Activated T-cell treated with anti-CD3 and anti-CD28 coated beads, Interleukin-2, amount 50 U/mL, for 72 hours (primary cell): ENCODE data around the gene EFCAB6. TPM values are rescaled to one million over a fixed set of nuclear protein-coding genes. Genes with fewer than 3 reads are reported as not detected.

ENCODE experiments used
- ATAC-seq, 2 donors: fragments of 150-1000 bp; cut with Tn5 transposase; replicated peaks in 1 of 2; 2 replicates each; pipeline ENCODE4 v1.10.0; 2021; ENCODE audit warnings: moderate library complexity in 2 of 2, mild to moderate bottlenecking in 1 of 2
- DNase-seq, 2 donors: peaks; one replicate each; pipeline ENCODE4 v3.0.0; 2021 to 2022; ENCODE audit warnings: mixed read lengths in 1 of 2
- H3K27ac Mint-ChIP-seq: one replicate; pipeline ENCODE4 v1.8.0; 2022; ENCODE audit warnings: mild to moderate bottlenecking, moderate library complexity, mixed read lengths
- H3K27me3 Mint-ChIP-seq: one replicate; pipeline ENCODE4 v1.8.0; 2022; ENCODE audit warnings: low read depth, mixed read lengths
- H3K36me3 Mint-ChIP-seq, 2 donors: one replicate each; pipeline ENCODE4 v1.8.0; 2022; ENCODE audit warnings: mixed read lengths in 2 of 2, mild to moderate bottlenecking in 1 of 2; ENCODE audit not compliant: insufficient read depth in 2 of 2
- H3K4me1 Mint-ChIP-seq: one replicate; pipeline ENCODE4 v1.8.0; 2022; ENCODE audit warnings: low read depth, mixed read lengths
- H3K4me3 Mint-ChIP-seq, 2 donors: one replicate each; pipeline ENCODE4 v1.8.0; 2022; ENCODE audit warnings: mild to moderate bottlenecking in 2 of 2, mixed read lengths in 2 of 2, moderate library complexity in 2 of 2
- H3K9me3 Mint-ChIP-seq, 2 donors: one replicate each; pipeline ENCODE4 v1.8.0; 2022; ENCODE audit warnings: mixed read lengths in 2 of 2
- total RNA-seq, 2 donors: library from RNA; stranded (reverse); gene quantifications; one replicate each; pipeline ENCODE4 v1.2.3, GENCODE V29; 2022

Gene EFCAB6
- total RNA-seq, 2 donors from 2014 or later = 0.19 to 0.70 TPM

DNA sequence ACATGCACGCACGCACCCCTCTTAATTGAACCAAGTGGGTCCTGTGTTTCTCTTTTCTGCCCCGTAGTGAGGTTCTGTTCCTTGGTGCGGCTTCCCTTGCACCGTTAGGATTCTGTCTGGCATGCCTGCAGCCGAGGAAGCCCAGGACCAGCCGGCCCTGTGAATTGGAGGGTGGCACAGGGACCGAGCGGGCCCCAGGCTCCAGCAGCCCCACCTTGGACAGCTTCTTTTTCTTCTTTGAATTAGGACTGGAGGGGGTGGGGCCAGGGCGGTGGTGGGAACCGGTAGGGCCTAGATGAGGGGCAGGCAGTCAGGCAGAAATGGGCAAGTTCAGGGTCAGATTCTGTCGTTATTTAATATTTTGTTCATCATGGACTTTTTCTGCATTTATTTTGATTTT is 305.6 kb downstream of the EFCAB6 start:
- DNase-seq = no peak
- ATAC-seq = no peak
- Mint-ChIP-seq H3K27me3 (no peaks in the 10 kb centered on the region), H3K9me3 (peaks cover 0 to 1% of the 10 kb centered on the region in 2 donors), H3K27ac (no peak overlapping the region), H3K4me3 (no peak overlapping the region), H3K4me1 (no peaks in the 10 kb centered on the region), H3K36me3 (no peaks in the 10 kb centered on the region)

DNA sequence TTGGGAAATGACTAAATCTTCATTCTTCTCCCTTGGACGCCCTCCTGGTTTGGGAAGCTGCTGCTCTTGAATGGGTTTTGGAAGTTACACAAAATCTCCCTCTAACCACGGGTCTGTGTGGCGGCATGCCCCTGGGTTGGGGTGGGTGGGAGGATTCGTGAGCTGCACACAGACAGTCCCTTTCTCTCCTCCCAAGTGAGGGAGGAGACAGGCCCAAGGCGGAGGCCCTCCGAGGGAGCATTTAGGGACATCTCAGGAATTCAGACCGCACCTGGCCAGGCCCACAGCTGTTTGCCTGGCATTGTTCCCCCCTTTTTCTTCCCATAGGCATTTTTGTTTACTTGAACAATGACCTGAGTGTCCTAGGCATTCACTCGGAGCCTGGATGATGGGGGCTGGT is 306.2 kb downstream of the EFCAB6 start:
- H3K4me1 Mint-ChIP-seq = no peaks in the 10 kb centered on the region

DNA sequence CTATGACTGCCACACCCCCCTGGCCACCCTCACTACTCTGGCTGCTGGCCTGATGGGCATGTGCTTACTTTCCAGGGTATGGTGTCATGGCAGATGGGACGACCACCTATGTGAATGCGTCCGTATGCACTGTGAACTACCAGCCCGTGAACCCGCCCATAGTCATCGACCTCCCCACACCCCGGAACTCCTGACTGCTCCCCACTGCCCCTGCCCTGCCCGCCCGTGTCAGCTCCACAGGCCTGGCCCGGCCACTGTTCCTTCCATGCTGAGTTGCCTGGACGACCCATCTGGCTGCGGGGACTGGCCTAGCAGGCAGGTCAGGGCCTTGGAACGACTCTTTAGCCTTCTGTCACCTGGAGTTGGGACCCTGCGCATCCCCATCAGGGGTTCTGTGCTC is 306.7 kb downstream of the EFCAB6 start:
- H3K27me3 Mint-ChIP-seq = no peaks in the 10 kb centered on the region
- peaks cover 0 to 1% of the 10 kb centered on the region in 2 donors for H3K9me3 Mint-ChIP-seq
- ATAC-seq (no peak), DNase-seq (no peak)
- H3K4me1 Mint-ChIP-seq = no peaks in the 10 kb centered on the region
- H3K27ac Mint-ChIP-seq = no peak overlapping the region
- H3K4me3 Mint-ChIP-seq = no peak overlapping the region
- H3K36me3 Mint-ChIP-seq = no peaks in the 10 kb centered on the region

More for the DNA sequence above, 306.2 kb downstream of the EFCAB6 start:
- DNase-seq = no peak
- H3K9me3 Mint-ChIP-seq = peaks cover 0 to 1% of the 10 kb centered on the region in 2 donors
- ATAC-seq = no peak
- no peaks in the 10 kb centered on the region for H3K36me3 Mint-ChIP-seq
- no peaks in the 10 kb centered on the region for H3K27me3 Mint-ChIP-seq
- no peak overlapping the region for H3K4me3 Mint-ChIP-seq
- H3K27ac Mint-ChIP-seq = no peak overlapping the region

DNA sequence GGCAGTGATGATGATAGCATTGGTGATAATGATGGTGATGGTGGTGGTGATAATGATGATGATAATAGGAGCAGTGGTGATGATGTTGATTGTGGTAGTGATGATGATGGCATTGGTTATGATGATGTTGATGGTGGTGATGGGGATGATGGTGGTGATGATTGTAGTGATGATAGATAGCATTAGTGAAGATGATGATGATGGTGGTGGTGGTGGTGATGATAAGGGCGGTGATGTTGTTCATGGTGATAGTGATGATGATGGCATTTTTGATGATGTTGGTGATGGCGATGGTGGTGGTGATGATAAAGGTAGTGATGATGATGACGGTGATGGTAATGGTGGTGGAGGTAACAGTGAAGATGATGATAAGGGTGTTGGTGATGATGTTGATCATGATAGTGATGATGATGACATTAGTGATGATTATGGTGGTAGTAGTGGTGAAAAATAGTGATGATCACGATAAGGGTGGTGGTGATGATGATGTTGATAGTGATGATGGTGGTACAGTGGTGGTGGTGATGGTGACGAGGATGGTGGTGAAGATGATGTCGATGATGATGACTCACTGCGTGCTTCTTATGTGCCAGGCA is 307.3 kb downstream of the EFCAB6 start:
- H3K27me3 Mint-ChIP-seq = no peaks in the 10 kb centered on the region
- no peak for DNase-seq
- H3K4me1 Mint-ChIP-seq = no peaks in the 10 kb centered on the region
- H3K9me3 Mint-ChIP-seq = peaks cover 0 to 1% of the 10 kb centered on the region in 2 donors
- H3K36me3 Mint-ChIP-seq = no peaks in the 10 kb centered on the region
- H3K4me3 Mint-ChIP-seq = no peak overlapping the region
- ATAC-seq = no peak
- no peak overlapping the region for H3K27ac Mint-ChIP-seq

DNA sequence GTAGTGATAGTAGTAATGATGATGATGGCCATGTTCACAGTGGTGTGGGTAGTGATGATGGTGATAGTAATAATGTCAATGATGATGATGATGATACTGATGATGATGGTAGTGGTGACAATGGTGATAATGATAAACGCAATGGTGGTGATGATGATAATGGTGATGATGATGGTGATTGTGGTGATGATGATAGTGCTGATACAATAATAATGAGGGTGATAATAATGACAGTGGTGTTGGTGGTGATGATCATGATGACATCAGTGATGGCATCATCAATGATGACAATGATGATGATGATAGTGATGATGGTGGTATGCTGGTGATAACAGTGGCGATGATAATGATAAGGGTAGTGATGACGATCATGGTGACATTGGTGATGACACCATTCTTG is 308.0 kb downstream of the EFCAB6 start:
- no peaks in the 10 kb centered on the region for H3K27me3 Mint-ChIP-seq
- no peak for ATAC-seq
- no peak for DNase-seq
- no peak overlapping the region for H3K4me3 Mint-ChIP-seq
- H3K4me1 Mint-ChIP-seq = no peaks in the 10 kb centered on the region
- no peaks in the 10 kb centered on the region for H3K36me3 Mint-ChIP-seq
- H3K27ac Mint-ChIP-seq = no peak overlapping the region
- H3K9me3 Mint-ChIP-seq = no peaks in the 10 kb centered on the region

DNA sequence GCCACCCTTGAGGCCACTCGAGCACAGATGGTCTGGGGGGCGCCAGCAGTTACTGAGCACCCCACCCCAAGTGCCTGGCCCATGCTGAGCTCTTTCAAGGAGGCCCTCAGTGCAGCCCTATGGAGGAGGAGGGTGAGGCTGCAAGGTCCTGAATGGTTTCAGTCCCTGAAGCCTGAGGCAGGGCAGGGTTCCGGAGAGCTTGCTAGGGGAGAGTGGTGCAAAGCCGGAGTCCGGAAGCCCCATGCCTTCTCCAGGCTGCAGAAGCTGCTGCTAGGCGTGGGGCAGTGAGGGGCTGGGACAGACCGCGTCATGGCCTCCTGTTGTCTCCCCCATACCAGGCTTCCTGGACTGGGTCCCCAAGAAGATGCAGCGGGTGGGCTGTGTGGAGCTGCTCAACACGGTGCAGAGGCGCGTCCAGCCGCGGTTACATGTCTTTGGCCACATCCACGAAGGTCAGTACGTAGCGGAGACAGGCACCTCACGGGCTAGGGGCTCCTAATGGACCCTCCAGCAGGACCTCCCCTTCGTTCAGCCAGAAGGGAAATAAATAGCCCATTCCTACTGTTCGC is 309.7 kb downstream of the EFCAB6 start:
- H3K4me3 Mint-ChIP-seq = no peak overlapping the region
- DNase-seq (no peak), ATAC-seq (no peak)
- no peaks in the 10 kb centered on the region for H3K4me1 Mint-ChIP-seq
- H3K9me3 Mint-ChIP-seq = no peaks in the 10 kb centered on the region
- no peaks in the 10 kb centered on the region for H3K27me3 Mint-ChIP-seq
- no peak overlapping the region for H3K27ac Mint-ChIP-seq
- H3K36me3 Mint-ChIP-seq = no peaks in the 10 kb centered on the region

DNA sequence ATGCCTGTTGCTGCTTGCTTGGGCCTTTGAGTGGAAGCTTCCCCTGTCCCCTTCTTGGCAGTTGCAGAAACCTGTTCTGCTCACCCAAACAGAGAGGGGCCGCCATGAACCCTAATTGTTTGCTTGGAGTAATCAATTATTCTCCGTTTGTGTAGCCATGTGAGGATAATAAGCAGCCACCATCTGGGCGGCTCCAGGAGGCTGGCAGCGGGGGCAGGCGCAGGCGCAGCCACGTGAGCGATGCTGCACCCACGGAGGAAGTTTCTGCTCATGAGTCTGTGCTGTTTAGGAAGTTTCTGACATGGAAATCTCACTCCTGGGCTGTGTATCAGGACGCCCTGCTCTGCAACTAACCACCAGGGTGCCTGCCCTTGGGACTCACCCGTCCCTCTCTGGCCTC is 310.2 kb downstream of the EFCAB6 start:
- no peak for DNase-seq
- H3K4me1 Mint-ChIP-seq = no peaks in the 10 kb centered on the region
- no peak overlapping the region for H3K4me3 Mint-ChIP-seq
- no peaks in the 10 kb centered on the region for H3K36me3 Mint-ChIP-seq
- no peaks in the 10 kb centered on the region for H3K27me3 Mint-ChIP-seq
- ATAC-seq = no peak
- no peaks in the 10 kb centered on the region for H3K9me3 Mint-ChIP-seq
- no peak overlapping the region for H3K27ac Mint-ChIP-seq

DNA sequence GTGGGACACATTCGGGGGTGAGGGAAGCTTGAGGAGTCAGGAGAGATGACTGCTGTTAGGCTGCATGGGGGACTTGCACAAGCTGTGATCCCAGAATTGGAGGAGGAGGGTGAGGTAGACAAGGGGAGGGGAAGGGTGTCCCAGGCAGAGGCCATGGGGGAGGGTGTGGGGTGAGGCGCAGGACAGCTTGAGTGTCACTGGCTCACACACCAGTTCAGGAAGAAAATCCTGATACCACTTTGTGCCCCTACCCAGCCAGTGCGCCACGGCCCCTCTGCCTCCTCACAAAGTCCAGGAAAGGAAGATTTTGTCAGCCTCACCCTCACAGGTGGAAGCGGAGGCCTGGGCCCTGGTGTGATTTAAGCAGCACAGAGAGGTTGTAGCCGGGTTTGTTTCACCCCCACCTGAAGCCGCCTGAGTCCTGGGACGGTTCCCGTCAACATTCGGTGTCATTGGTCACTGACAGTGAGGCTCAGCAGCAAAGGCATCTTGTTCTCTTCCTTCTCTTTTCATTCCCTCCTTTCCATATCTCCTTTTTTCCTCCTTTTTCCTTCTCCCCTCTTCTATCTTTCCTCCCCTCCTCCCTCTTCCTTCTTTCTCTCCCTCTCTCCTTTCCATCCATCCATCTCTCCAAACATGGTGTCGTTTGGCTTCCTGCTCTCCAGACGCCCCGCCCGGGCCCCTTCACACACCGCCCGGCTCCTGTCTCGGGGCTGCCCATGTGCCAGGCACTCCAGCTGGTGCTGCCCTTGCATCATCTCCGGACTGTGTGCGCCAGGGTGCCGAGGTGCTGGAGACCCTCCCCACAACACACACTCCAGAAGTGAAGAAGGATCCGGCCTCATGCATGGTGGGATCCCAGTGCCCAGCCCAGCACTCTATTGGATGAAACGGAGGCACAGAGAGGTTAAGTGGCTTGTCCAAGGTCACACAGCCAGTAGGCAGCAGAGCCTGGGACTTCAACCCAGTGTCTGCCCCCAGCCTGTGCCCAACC is 311.0 kb downstream of the EFCAB6 start:
- Mint-ChIP-seq H3K36me3 (no peaks in the 10 kb centered on the region), H3K4me3 (no peak overlapping the region), H3K27ac (no peak overlapping the region), H3K9me3 (no peaks in the 10 kb centered on the region), H3K4me1 (no peaks in the 10 kb centered on the region), H3K27me3 (no peaks in the 10 kb centered on the region)
- ATAC-seq (no peak), DNase-seq (no peak)

DNA sequence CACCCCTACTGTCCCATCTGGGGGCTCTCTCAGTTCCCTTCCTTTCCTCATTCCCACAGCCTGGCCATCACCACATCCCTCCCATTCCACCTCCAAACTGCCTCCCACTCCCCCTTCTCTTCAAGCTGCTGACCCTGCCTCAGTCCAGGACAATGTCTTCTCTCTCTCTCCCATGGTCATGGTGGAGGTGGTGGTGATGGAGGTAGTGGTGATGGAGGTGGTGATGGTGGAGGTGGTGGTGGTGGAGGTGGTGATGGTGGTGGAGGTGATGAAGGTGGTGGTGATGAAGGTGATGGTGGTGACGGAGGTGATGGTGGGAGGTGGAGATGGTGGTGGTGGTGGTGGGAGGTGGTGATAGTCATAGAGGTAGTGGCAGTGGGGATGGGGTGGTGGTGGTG is 313.2 kb downstream of the EFCAB6 start:
- no peak for ATAC-seq
- Mint-ChIP-seq H3K9me3 (peaks cover 0 to 5% of the 10 kb centered on the region in 2 donors), H3K27me3 (no peaks in the 10 kb centered on the region), H3K27ac (no peak overlapping the region), H3K4me3 (no peak overlapping the region), H3K4me1 (no peaks in the 10 kb centered on the region), H3K36me3 (no peaks in the 10 kb centered on the region)
- DNase-seq = no peak

DNA sequence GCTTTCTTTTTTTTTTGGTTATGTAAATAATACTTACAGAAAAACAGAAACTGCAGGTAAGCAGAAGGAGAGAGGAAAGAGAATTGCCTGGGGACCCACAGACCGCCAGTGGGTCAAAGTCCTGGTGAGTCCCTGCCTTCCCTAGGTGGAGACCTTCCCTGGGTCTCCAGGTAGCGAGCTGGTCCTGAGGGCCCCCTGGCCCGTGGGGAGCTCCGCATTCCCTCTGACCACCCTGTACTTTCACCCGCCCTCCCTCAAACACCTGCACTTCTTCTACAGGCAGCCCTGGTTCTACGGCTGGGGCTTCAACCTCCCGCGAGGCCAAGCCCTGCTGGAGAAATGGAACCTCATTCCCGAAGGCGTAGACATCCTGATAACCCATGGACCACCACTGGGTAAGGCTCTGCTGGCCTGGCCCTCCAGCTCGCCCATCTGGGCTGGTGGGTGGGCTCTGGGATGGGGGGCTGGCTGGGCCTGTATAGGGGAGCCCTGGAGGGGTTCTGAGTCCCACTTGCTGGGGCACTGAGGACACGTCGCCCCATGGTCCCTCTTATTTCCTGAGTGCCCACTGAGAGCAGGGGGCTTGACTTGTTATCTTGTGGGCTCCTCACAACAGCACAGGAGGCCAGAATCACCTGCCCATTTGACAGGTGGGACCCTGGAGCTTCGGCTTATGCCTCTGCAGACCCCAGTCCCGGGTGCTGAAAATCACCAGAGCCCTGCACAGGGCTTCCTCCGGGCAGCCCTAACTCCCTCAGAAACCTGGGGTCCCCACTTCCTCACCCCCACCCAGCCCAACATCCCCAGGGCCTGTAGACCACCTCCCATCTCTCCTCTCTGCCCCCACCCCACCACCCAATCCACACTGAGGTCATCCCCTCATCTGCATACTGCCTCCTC is 313.9 kb downstream of the EFCAB6 start:
- no peak overlapping the region for H3K27ac Mint-ChIP-seq
- no peak for DNase-seq
- ATAC-seq = no peak
- H3K36me3 Mint-ChIP-seq = no peaks in the 10 kb centered on the region
- H3K4me1 Mint-ChIP-seq = no peaks in the 10 kb centered on the region
- peaks cover 0 to 5% of the 10 kb centered on the region in 2 donors for H3K9me3 Mint-ChIP-seq
- no peaks in the 10 kb centered on the region for H3K27me3 Mint-ChIP-seq
- H3K4me3 Mint-ChIP-seq = no peak overlapping the region

DNA sequence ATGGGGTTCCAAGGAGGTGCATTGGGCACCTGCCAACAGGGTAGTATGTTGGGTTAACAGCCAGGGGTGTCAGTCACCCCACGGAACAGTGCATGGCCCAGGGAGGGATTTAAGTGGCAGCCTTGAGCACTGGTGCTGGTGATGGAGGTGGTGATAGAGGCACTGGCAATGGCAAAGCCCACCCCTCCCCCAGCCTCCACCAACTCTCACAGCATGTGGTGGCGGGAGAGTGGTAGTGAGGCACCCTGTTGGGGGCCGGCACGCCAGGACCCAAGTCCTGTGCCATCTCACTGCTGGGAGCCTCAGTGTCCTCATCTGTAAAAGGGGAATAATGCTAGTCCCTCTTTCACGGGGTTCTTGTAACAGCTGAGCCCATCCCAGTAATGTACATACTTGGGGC is 318.8 kb downstream of the EFCAB6 start:
- H3K36me3 Mint-ChIP-seq = peaks cover 2% of the 10 kb centered on the region in 2 donors
- H3K27me3 Mint-ChIP-seq = no peaks in the 10 kb centered on the region
- peaks cover 3 to 14% of the 10 kb centered on the region in 2 donors for H3K9me3 Mint-ChIP-seq
- DNase-seq = no peak
- no peak overlapping the region for H3K4me3 Mint-ChIP-seq
- H3K4me1 Mint-ChIP-seq = no peaks in the 10 kb centered on the region
- no peak for ATAC-seq
- H3K27ac Mint-ChIP-seq = no peak overlapping the region

DNA sequence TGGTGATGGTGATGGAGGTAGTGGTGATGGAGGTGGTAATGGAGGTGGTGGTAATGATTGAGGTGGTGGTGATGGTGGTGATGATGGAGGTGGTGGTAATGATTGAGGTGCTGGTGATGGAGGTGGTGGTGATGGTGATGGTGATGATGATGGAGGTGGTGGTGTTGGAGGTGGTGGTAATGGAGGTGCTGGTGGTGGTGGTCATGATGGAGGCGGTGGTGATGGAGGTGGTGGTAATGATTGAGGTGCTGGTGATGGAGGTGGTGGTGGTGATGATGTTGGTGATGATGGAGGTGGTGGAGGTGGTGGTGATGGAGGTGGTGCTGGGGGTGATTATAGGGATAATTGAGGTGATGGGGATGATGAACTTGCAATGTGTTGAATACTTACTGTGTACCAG is 320.4 kb downstream of the EFCAB6 start:
- no peak for DNase-seq
- Mint-ChIP-seq H3K4me1 (no peaks in the 10 kb centered on the region), H3K4me3 (no peak overlapping the region), H3K27me3 (no peaks in the 10 kb centered on the region), H3K9me3 (peaks cover 3 to 14% of the 10 kb centered on the region in 2 donors), H3K36me3 (peaks cover 2% of the 10 kb centered on the region in 2 donors), H3K27ac (no peak overlapping the region)
- ATAC-seq = no peak
